IMR-90 (cell line): ENCODE measurements around the gene NFIX. TPM values are rescaled to one million over a fixed set of nuclear protein-coding genes. Genes with fewer than 3 reads are reported as not detected.

Source experiments
- ATAC-seq: fragments of 200-7000 bp; cut with Tn5 transposase; 2 replicates; pipeline ENCODE4 v1.9.1; 2020; ENCODE audit warnings: low read depth, mild to moderate bottlenecking, moderate library complexity
- BruUV-seq: library from RNA; stranded (reverse); fragments of 400-500 nt; replicated peaks from 2 replicates; lab custom pipeline; 2021; lab: Mats Ljungman, UMichigan
- CTCF ChIA-PET: fragments of 300-600 bp; formaldehyde crosslinking; extraction: SDS; loops from one replicate; lab custom pipeline; 2021; ENCODE audit warnings: antibody characterized with exemption; lab: Yijun Ruan, JAX
- POLR2A ChIA-PET: fragments of 300-600 bp; sonication (Branson Sonifier 250); formaldehyde crosslinking; loops from one replicate; lab custom pipeline; 2022; ENCODE audit warnings: antibody characterized with exemption; ENCODE audit not compliant: unreplicated experiment; lab: Charles Lee
- DNase-seq: peaks from one replicate; pipeline ENCODE4 v3.0.0; 2013
- H2AFZ ChIP-seq: replicated peaks from 2 replicates; pipeline ENCODE3; 2013; ENCODE audit warnings: low read length, mild to moderate bottlenecking; ENCODE audit not compliant: poor library complexity
- H2AK5ac ChIP-seq: 2 replicates; pipeline ENCODE4 v1.6.1; 2013; ENCODE audit warnings: low read depth, low read length, inconsistent platforms
- H2AK9ac ChIP-seq: replicated peaks from 2 replicates; pipeline ENCODE3; 2013; ENCODE audit warnings: mild to moderate bottlenecking, low read depth, low read length, moderate library complexity; ENCODE audit not compliant: poor library complexity
- H2BK120ac ChIP-seq: 2 replicates; pipeline ENCODE4 v1.6.1; 2013; ENCODE audit warnings: low read depth, low read length, inconsistent platforms
- H2BK15ac ChIP-seq: 3 replicates; pipeline ENCODE4 v1.6.1; 2013; ENCODE audit warnings: low read depth, low read length, inconsistent platforms
- H2BK20ac ChIP-seq: 2 replicates; pipeline ENCODE4 v1.6.1; 2013; ENCODE audit warnings: low read depth, mild to moderate bottlenecking, inconsistent platforms, low read length, moderate library complexity
- H2BK5ac ChIP-seq: 2 replicates; pipeline ENCODE4 v1.6.1; 2013; ENCODE audit warnings: mild to moderate bottlenecking, low read depth, low read length, inconsistent platforms; ENCODE audit not compliant: poor library complexity, severe bottlenecking
- H3K14ac ChIP-seq: replicated peaks from 2 replicates; pipeline ENCODE4 v1.6.1; 2013; ENCODE audit warnings: low read depth, low read length, inconsistent platforms
- H3K18ac ChIP-seq: 2 replicates; pipeline ENCODE4 v1.6.1; 2013; ENCODE audit warnings: low read depth, low read length, control low read depth
- H3K23ac ChIP-seq: 2 replicates; pipeline ENCODE4 v1.6.1; 2013; ENCODE audit warnings: low read depth, low read length, inconsistent platforms
- H3K27ac ChIP-seq: 2 replicates; pipeline ENCODE4 v1.5.1; 2013; ENCODE audit warnings: mild to moderate bottlenecking, control low read depth, low read length; ENCODE audit not compliant: insufficient read depth
- H3K27me3 ChIP-seq: 2 replicates; pipeline ENCODE4 v1.6.1; 2013; ENCODE audit warnings: low read length; ENCODE audit not compliant: control insufficient read depth, insufficient read depth
- H3K36me3 ChIP-seq: 2 replicates; pipeline ENCODE4 v1.6.1; 2013; ENCODE audit warnings: low read length, mixed read lengths; ENCODE audit not compliant: control insufficient read depth, insufficient read depth
- H3K4ac ChIP-seq: 2 replicates; pipeline ENCODE4 v1.6.1; 2013; ENCODE audit warnings: low read depth, low read length, inconsistent platforms
- H3K4me1 ChIP-seq: 2 replicates; pipeline ENCODE4 v1.6.1; 2013; ENCODE audit warnings: low read length, mixed read lengths; ENCODE audit not compliant: control insufficient read depth, insufficient read depth
- H3K4me2 ChIP-seq: 2 replicates; pipeline ENCODE4 v1.6.1; 2013; ENCODE audit warnings: low read depth, mild to moderate bottlenecking, control low read depth, low read length, moderate library complexity
- H3K4me3 ChIP-seq: 2 replicates; pipeline ENCODE4 v1.5.1; 2013; ENCODE audit warnings: low read depth, mild to moderate bottlenecking, control low read depth, low read length, moderate library complexity; ENCODE audit not compliant: insufficient read depth
- H3K56ac ChIP-seq: 2 replicates; pipeline ENCODE4 v1.6.1; 2013; ENCODE audit warnings: low read length, inconsistent platforms; ENCODE audit not compliant: insufficient read depth; ENCODE audit errors: extremely low read depth
- H3K79me1 ChIP-seq, 2 experiments: 2 replicates each; pipeline ENCODE4 v1.6.1; 2013; ENCODE audit warnings: low read length in 2 of 2, inconsistent platforms in 1 of 2, low read depth in 1 of 2
- H3K9ac ChIP-seq: 2 replicates; pipeline ENCODE4 v1.6.1; 2013; ENCODE audit warnings: low read depth, low read length, control low read depth
- H3K9me1 ChIP-seq: 2 replicates; pipeline ENCODE4 v1.6.1; 2013; ENCODE audit warnings: low read length, inconsistent platforms; ENCODE audit not compliant: insufficient read depth
- H3K9me3 ChIP-seq: 2 replicates; pipeline ENCODE4 v1.6.1; 2013; ENCODE audit warnings: low read length; ENCODE audit not compliant: control insufficient read depth, insufficient read depth
- H4K20me1 ChIP-seq: 2 replicates; pipeline ENCODE4 v1.6.1; 2013; ENCODE audit warnings: low read length, inconsistent platforms; ENCODE audit not compliant: insufficient read depth
- H4K5ac ChIP-seq: 2 replicates; pipeline ENCODE4 v1.6.1; 2013; ENCODE audit warnings: mild to moderate bottlenecking, low read depth, low read length, control low read depth
- H4K8ac ChIP-seq, 2 experiments: 2 replicates each; pipeline ENCODE4 v1.6.1; 2013; ENCODE audit warnings: low read depth in 2 of 2, low read length in 2 of 2, control low read depth in 1 of 2, inconsistent platforms in 1 of 2
- H4K91ac ChIP-seq: 2 replicates; pipeline ENCODE4 v1.6.1; 2013; ENCODE audit warnings: low read depth, low read length, inconsistent platforms; ENCODE audit not compliant: insufficient read depth
- BHLHE40 ChIP-seq: fragments of 150-350 bp; IDR thresholded peaks from 2 replicates; pipeline ENCODE4 v1.6.1; 2016; ENCODE audit warnings: mild to moderate bottlenecking, low read depth, low read length
- CEBPB ChIP-seq: IDR thresholded peaks from 2 replicates; pipeline ENCODE4 v1.6.1; 2012; ENCODE audit warnings: low read depth, low read length, improper control_type of control experiment
- CHD1 ChIP-seq: IDR thresholded peaks from 2 replicates; pipeline ENCODE4 v1.6.1; 2012; ENCODE audit warnings: low read depth, low read length, improper control_type of control experiment
- FOS ChIP-seq: fragments of 150-350 bp; IDR thresholded peaks from 2 replicates; pipeline ENCODE4 v1.6.1; 2016; ENCODE audit warnings: low read depth, low read length
- MAFK ChIP-seq: IDR thresholded peaks from 2 replicates; pipeline ENCODE4 v1.6.1; 2012; ENCODE audit warnings: low read depth, low read length, improper control_type of control experiment
- MAZ ChIP-seq: IDR thresholded peaks from 2 replicates; pipeline ENCODE4 v1.6.1; 2012; ENCODE audit warnings: low read depth, mild to moderate bottlenecking, low read length, improper control_type of control experiment, moderate library complexity, borderline replicate concordance
- NFE2L2 ChIP-seq: fragments of 150-350 bp; IDR thresholded peaks from 2 replicates; pipeline ENCODE4 v1.6.1; 2016; ENCODE audit warnings: low read depth, mild to moderate bottlenecking, low read length
- POLR2A ChIP-seq: IDR thresholded peaks from 2 replicates; pipeline ENCODE4 v1.6.1; 2012; ENCODE audit warnings: mild to moderate bottlenecking, low read depth, low read length
- RCOR1 ChIP-seq: IDR thresholded peaks from 2 replicates; pipeline ENCODE4 v1.6.1; 2012; ENCODE audit warnings: mild to moderate bottlenecking, low read length, improper control_type of control experiment; ENCODE audit not compliant: insufficient replicate concordance
- SMC3 ChIP-seq: fragments of 150-350 bp; IDR thresholded peaks from 2 replicates; pipeline ENCODE4 v1.6.1; 2016; ENCODE audit warnings: low read depth, mild to moderate bottlenecking, antibody characterized with exemption, low read length, moderate library complexity
- whole genome bisulfite sequencing, 2 experiments: methylation state at CpG; one replicate each; pipeline versions ENCODE4 v1.1.5 to v1.1.7; 2013; ENCODE audit warnings: missing lambda C conversion rate in 2 of 2; ENCODE audit not compliant: insufficient read length in 1 of 2; ENCODE audit errors: extremely low coverage in 2 of 2; 5-methylcytosine and 5-hydroxymethylcytosine counted together
- dilution Hi-C: fragments of 300-500 bp; cut with HindIII; formaldehyde crosslinking; loops from one replicate; pipeline ENCODE4 v1.14.3; 2018; ENCODE audit warnings: low sequenced_read_pairs; ENCODE audit not compliant: unreplicated experiment
- in situ Hi-C: fragments of 300-500 bp; cut with MboI; formaldehyde crosslinking; loops from 3 replicates; pipeline ENCODE4 v1.14.3; 2019; ENCODE audit warnings: low sequenced_read_pairs, inconsistent platforms, mixed read lengths
- intact Hi-C: fragments of 100-400 bp; cut with micrococcal nuclease; formaldehyde crosslinking; loops from 2 replicates; pipeline ENCODE4 v1.10.0; 2022
- polyA plus RNA-seq, 3 experiments: library from polyadenylated mRNA; depleted of rRNA; stranded (reverse); fragments of >200 nt; gene quantifications; 2 replicates each; pipeline ENCODE4 v1.2.3, GENCODE V29; 2012; ENCODE audit warnings: low replicate concordance in 1 of 3
- total RNA-seq: library from RNA; depleted of rRNA; stranded (reverse); fragments of >200 nt; gene quantifications from 2 replicates; pipeline ENCODE4 v1.2.3, GENCODE V29; 2012
- TF ChIP-seq, protein P1 (sequence below): fragments of 150-350 bp; IDR thresholded peaks from 2 replicates; pipeline ENCODE4 v1.6.1; 2017; ENCODE audit warnings: mild to moderate bottlenecking, antibody characterized with exemption, low read length, low read depth

NFIX gene
- total and polyA plus RNA-seq, 2 of the 4 experiments (the other 2 are of a cell fraction), result 10.2 to 47.7 TPM

DNA sequence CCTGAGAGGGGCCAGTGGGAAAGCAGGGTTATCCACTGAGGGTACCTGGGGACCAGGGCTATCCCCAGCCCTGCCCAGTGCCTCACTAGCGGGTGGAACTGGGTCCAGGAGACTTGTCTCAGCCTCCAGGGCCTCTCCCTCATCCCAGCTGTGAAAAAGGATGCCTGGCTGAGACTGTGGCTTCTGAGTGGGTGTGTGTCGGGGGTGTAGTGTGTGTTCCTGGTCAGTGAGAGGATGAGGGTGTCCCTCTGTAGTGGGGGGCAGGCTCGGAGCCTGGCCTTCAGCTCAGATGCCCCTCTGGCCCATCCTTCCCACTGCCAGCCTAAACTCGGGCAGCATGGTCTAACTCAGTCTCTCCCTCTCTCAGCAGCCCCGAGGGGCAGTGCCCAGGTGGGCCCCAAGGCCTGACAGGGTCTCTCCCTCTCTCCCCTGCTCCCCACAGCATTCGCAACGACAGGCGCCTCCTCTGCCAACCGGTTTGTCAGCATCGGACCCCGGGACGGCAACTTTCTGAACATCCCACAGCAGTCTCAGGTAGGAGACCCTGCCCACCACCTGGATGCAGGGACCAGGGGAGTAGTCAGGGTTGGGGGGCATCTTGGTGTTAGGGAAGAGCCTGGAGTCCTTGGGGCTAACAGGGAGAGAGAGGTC, 94.7 kb downstream of the NFIX start:
- Histone ChIP-seq H2BK15ac (no peak overlapping the region), H3K4ac (no peak overlapping the region), H3K36me3 (peaks cover 38% of the 10 kb centered on the region), H2BK5ac (no peak overlapping the region), H3K14ac (no peak overlapping the region), H2AK9ac (no peak overlapping the region), H3K79me1 (0 out of 4 replicates have a peak, but pooled peaks cover 0 to 8% of the 10 kb centered on the region in 2 experiments), H3K4me3 (no peak overlapping the region), H3K9ac (no peak overlapping the region), H3K9me3 (no peaks in the 10 kb centered on the region), H4K20me1 (peaks cover 15% of the 10 kb centered on the region; the same call in 1 of the 2 replicates), H4K8ac (no peak overlapping the region), H2AFZ (no peak overlapping the region), H3K4me1 (peaks cover 9% of the 10 kb centered on the region; the same call in 1 of the 2 replicates), H3K27me3 (no peaks in the 10 kb centered on the region), H3K18ac (no peak overlapping the region), H4K91ac (no peak overlapping the region), H2BK20ac (no peak overlapping the region), H4K5ac (no peak overlapping the region), H2AK5ac (no peak overlapping the region), H3K9me1 (no peaks in the 10 kb centered on the region), H3K23ac (no peak overlapping the region), H3K27ac (no peak overlapping the region), H2BK120ac (no peak overlapping the region), H3K4me2 (no peak overlapping the region), H3K56ac (no peak overlapping the region)
- 80% methylated on average over 2 of the region's 12 CpGs; no CpG with 5 or more reads in 1 of the 2 experiments for WGBS, 2 experiments
- no peak for ATAC-seq
- in situ Hi-C loops (loop anchor here (5.0 kb wide), 1 partner anchor 108 kb away; no protein-coding TSS in a partner anchor), intact Hi-C loops (no loop called here), dilution Hi-C loops (no loop called here)
- CTCF ChIA-PET, result interaction anchor here (1.1 kb wide), 1 partner anchor 32 kb away, joined by 3 read pairs; no protein-coding TSS in a partner anchor
- BruUV-seq, result no TSS peak
- POLR2A ChIA-PET, result no interaction called here
- DNase-seq, result no peak
- TF ChIP-seq FOS (no peak), CEBPB (no peak), NFE2L2 (no peak), SMC3 (no peak), CHD1 (no peak), MAZ (no peak), BHLHE40 (no peak), RCOR1 (no peak), MAFK (no peak), POLR2A (no peak)
- TF ChIP-seq, protein P1, sequence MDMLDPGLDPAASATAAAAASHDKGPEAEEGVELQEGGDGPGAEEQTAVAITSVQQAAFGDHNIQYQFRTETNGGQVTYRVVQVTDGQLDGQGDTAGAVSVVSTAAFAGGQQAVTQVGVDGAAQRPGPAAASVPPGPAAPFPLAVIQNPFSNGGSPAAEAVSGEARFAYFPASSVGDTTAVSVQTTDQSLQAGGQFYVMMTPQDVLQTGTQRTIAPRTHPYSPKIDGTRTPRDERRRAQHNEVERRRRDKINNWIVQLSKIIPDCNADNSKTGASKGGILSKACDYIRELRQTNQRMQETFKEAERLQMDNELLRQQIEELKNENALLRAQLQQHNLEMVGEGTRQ, result no peak
